ENCODE measurements around the gene NOL3.

NOL3 gene

DNA sequence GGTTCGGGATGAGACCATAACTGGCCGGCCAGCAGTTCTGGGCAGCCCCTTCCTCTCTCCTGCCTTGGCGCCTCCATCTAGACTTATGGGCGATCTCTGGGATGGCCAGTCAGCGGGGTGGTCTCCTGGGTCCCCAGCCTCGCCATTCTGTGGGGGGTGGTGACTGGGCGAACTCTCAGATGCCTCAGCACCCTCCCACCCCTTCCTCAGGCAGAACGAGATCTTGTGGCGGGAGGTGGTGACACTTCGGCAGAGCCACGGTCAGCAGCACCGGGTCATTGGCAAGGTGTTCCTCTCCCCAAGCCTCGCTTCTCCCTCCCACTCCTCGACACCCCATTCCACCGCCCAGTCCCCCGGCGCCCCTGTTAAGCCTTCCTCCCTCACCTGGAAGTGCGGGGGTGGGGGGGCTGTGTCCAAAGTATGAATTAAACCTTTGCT is 4.2 kb upstream of the NOL3 start:
- no peak for TF ChIP-seq ZBTB7A (IDR thresholded peaks at IDR 0.05; ENCODE audit: low read depth)
- TF ChIP-seq EP300 (IDR thresholded peaks at IDR 0.05; ENCODE audit: borderline replicate concordance) = no peak
- no peak for TF ChIP-seq CREB1 (IDR thresholded peaks at IDR 0.05; ENCODE audit: low read depth)
- TF ChIP-seq TEAD4 (IDR thresholded peaks at IDR 0.05) = no peak
- no peak for TF ChIP-seq TAF1 (IDR thresholded peaks at IDR 0.05; ENCODE audit: low read depth)
- TF ChIP-seq RAD21 (IDR thresholded peaks at IDR 0.05; ENCODE audit: low read depth) = no peak
- TF ChIP-seq, protein P1, sequence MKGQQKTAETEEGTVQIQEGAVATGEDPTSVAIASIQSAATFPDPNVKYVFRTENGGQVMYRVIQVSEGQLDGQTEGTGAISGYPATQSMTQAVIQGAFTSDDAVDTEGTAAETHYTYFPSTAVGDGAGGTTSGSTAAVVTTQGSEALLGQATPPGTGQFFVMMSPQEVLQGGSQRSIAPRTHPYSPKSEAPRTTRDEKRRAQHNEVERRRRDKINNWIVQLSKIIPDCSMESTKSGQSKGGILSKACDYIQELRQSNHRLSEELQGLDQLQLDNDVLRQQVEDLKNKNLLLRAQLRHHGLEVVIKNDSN (IDR thresholded peaks at IDR 0.05) = no peak
- no peak for TF ChIP-seq CEBPB (IDR thresholded peaks at IDR 0.05)

- TF ChIP-seq RAD21 (IDR thresholded peaks at IDR 0.05; ENCODE audit: low read depth) = no peak
- TF ChIP-seq YY1 (IDR thresholded peaks at IDR 0.05; ENCODE audit: low read depth) = no peak
- no peak for TF ChIP-seq REST (IDR thresholded peaks at IDR 0.05; ENCODE audit: low read depth)
- TF ChIP-seq, protein P1 (IDR thresholded peaks at IDR 0.05) = no peak
- TF ChIP-seq TCF12 (IDR thresholded peaks at IDR 0.05; ENCODE audit: low read depth) = no peak
- TF ChIP-seq EGR1 (IDR thresholded peaks at IDR 0.05) = no peak
- TF ChIP-seq EP300 (IDR thresholded peaks at IDR 0.05; ENCODE audit: borderline replicate concordance) = no peak
- no peak for TF ChIP-seq CEBPB (IDR thresholded peaks at IDR 0.05)
- TF ChIP-seq NFIC (IDR thresholded peaks at IDR 0.05) = no peak
- TF ChIP-seq, protein P2, sequence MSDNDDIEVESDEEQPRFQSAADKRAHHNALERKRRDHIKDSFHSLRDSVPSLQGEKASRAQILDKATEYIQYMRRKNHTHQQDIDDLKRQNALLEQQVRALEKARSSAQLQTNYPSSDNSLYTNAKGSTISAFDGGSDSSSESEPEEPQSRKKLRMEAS (IDR thresholded peaks at IDR 0.05) = no peak
- TF ChIP-seq CREB1 (IDR thresholded peaks at IDR 0.05; ENCODE audit: low read depth) = no peak
- no peak for TF ChIP-seq TEAD4 (IDR thresholded peaks at IDR 0.05)
- no peak for TF ChIP-seq ZBTB7A (IDR thresholded peaks at IDR 0.05; ENCODE audit: low read depth)
- TF ChIP-seq FOXM1 (IDR thresholded peaks at IDR 0.05; ENCODE audit: borderline replicate concordance, low read depth) = no peak
- TF ChIP-seq TAF1 (IDR thresholded peaks at IDR 0.05; ENCODE audit: low read depth) = no peak
Observed at GRCh38 chr16:67166598-67167168, 3.7 kb upstream of the NOL3 start.

DNA sequence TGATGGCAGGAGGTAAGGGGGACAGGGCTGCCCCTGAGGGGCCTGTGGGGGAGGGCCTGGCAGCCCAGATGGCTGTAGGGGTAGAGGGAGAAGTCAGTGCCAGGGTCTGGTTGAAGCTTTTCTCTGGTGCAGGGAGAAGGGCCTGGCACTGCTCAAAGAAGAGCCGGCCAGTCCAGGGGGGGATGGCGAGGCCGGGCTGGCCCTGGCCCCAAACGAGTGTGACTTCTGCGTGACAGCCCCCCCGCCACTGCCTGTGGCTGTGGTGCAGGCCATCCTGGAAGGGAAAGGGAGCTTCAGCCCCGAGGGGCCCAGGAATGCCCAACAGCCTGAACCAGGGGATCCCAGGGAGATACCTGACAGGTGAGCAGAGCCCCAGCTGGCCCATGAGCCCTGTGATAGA is 2.8 kb upstream of the NOL3 start:
- TF ChIP-seq CREB1 (IDR thresholded peaks at IDR 0.05; ENCODE audit: low read depth) (no peak), CEBPB (IDR thresholded peaks at IDR 0.05) (no peak), YY1 (IDR thresholded peaks at IDR 0.05; ENCODE audit: low read depth) (no peak), NFIC (IDR thresholded peaks at IDR 0.05) (no peak), TCF12 (IDR thresholded peaks at IDR 0.05; ENCODE audit: low read depth) (no peak), ZBTB7A (IDR thresholded peaks at IDR 0.05; ENCODE audit: low read depth) (no peak), EP300 (IDR thresholded peaks at IDR 0.05; ENCODE audit: borderline replicate concordance) (no peak), EGR1 (IDR thresholded peaks at IDR 0.05) (no peak), TAF1 (IDR thresholded peaks at IDR 0.05; ENCODE audit: low read depth) (no peak), TEAD4 (IDR thresholded peaks at IDR 0.05) (no peak), FOXM1 (IDR thresholded peaks at IDR 0.05; ENCODE audit: borderline replicate concordance, low read depth) (no peak), REST (IDR thresholded peaks at IDR 0.05; ENCODE audit: low read depth) (no peak), RAD21 (IDR thresholded peaks at IDR 0.05; ENCODE audit: low read depth) (no peak)
- TF ChIP-seq, protein P2 (IDR thresholded peaks at IDR 0.05) = no peak
- TF ChIP-seq, protein P1 (IDR thresholded peaks at IDR 0.05) = no peak

DNA sequence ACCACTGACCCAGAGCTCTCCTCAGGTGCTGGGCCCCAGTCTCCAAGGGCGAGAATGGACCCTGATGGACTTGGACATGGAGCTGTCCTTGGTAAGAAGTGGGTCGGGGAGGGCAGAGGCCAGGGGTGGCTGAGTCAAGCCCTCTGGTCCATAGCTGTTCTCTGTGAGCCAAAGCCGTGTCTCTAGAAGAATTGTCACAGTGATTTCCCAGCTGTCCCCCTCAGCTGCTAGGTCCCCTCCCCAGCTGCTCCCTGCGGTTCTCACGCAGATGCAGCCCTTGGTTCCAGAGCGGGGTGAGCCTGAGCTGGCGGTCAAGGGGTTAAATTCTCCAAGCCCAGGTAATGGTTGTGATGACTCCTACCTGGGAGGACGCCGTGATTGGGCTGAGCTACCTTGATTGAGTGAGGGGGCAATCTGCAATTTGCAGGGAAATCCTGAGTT is 1.3 kb upstream of the NOL3 start:
- TF ChIP-seq TEAD4 (IDR thresholded peaks at IDR 0.05) (no peak), TAF1 (IDR thresholded peaks at IDR 0.05; ENCODE audit: low read depth) (no peak), EP300 (IDR thresholded peaks at IDR 0.05; ENCODE audit: borderline replicate concordance) (no peak), REST (IDR thresholded peaks at IDR 0.05; ENCODE audit: low read depth) (peak; percentile 67), CEBPB (IDR thresholded peaks at IDR 0.05) (no peak), FOXM1 (IDR thresholded peaks at IDR 0.05; ENCODE audit: borderline replicate concordance, low read depth) (no peak), ZBTB7A (IDR thresholded peaks at IDR 0.05; ENCODE audit: low read depth) (no peak), TCF12 (IDR thresholded peaks at IDR 0.05; ENCODE audit: low read depth) (no peak)
